NCI-H2107 (cell line): ENCODE results near the gene CNPY1.

Experiments
- DNase-seq: peaks from one replicate; lab custom pipeline; 2025; lab: John Stamatoyannopoulos, UW

CNPY1 gene

DNA sequence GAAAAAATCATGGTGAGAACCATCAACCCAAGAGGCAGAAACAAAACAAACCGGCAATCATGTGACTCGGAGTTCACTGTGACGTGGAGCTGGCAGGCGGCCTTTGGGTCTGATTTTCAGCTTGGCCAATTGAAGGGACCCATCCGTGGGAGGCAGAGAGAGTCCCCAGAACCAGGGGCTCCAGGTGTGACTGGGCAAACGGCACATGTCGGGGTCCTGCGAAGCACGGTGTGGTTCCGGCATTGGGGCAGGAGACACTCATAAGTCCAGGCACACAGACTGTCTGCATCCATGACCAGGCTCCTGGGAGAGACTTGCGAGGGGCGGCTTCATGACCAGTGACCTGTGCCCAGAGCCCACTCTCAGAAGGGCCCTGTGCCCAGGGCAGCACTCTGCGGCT, 12.6 kb upstream of the CNPY1 start:
- no peak for DNase-seq

DNA sequence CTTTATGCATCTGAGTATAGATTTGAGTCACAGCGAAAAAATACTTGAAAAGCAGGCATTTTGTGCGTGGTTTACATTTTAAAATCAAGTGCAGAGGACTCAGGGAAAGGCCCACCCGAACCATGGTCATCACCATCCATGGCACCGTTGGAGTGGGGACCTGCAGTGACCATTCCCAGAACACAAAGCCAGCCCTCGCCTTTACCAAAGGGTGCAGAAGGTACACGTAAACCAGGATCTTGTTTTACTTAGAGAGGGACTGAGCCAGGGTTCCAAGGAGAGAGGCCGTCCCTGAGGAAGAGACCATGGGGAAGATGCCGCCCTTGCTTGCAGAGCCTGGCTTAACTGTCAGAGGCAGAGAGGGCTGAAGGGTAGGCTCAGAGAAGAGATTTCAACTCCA, 12.0 kb upstream of the CNPY1 start:
- DNase-seq: no peak

DNA sequence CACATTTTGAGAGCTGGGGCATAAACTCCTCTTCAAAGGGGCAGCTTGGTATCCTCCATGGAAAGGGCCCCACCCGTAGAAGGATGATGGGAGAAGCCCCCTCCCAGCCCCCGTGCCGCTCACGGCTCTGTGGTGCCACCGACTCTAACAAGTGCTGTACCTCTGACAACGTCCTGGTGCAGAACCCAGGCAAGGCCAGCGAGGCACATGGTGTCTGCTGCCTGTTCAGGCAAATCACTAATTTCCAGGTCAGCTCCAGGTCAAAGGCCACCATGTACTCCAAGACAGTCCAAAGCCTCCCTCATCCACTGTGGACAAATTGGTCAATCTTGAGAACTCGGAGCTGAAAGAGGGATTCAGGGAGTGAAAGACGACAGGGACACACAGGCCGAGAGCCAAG, 11.4 kb upstream of the CNPY1 start:
- no peak for DNase-seq

DNA sequence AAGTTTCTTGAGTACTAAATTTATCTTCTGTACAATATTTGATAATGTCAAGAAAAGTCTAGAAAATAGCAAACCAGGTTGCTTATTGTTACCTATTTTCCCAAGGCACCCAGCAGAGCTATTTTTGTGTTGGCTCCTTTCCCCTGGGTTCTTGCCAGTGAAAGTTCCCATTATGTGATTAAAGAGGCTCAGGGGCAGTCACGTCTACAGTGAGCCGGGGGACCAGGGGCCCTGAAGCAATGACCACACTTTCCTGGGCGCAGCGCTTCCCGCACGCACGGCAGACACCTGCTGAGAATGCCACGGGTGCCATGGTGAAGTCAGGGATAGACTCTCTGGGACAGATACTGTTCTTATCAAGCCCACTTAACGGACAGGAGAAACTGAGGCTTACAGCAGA, 10.4 kb upstream of the CNPY1 start:
- DNase-seq: no peak

DNA sequence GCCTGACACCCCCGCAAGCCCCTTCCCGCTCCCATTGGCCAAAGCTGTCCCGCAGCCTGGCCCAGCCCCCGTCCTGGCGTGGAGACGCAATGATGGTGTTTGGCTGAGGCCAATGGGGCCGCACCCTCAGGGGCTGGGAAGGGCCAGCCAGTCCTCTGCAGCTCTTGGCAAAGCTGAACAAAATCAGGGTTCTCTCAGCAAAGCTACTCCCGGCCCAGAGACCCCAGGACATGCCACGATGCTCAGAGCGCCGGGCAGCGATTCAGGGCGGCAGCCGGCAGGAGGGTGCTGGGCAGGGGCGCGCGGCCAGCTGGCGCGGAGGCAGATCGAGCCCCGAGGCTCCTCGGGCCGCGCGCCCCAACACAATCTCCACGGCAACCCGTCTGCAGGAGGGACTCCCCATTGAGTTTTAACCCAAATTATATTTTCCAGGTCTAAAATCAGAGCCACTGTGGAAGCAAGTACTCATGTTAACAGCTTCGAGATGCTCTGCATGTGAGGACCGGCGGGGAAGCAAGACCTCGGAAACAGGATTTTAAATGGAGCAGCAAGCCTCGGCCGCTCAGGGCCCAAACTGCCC, 8.8 kb upstream of the CNPY1 start:
- no peak for DNase-seq

DNA sequence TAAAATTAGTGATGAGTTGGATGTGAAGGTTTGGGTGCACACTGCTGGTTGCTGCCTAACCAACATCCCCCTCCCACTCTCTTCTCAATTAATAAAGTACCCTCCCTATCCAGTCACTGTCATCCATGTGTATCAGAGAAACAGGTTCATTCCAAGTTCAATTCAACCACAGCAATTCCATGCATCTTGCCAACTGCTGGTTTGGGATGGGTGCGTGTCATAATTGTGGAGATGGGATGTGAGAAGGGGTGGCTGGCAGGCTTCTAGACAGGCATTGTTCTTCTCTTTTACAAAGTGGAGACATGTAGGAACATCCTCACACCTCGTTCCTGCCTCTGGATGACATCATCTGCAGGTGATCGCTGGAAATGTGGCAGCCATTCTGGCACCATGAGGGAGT, 7.5 kb upstream of the CNPY1 start:
- no peak for DNase-seq

DNA sequence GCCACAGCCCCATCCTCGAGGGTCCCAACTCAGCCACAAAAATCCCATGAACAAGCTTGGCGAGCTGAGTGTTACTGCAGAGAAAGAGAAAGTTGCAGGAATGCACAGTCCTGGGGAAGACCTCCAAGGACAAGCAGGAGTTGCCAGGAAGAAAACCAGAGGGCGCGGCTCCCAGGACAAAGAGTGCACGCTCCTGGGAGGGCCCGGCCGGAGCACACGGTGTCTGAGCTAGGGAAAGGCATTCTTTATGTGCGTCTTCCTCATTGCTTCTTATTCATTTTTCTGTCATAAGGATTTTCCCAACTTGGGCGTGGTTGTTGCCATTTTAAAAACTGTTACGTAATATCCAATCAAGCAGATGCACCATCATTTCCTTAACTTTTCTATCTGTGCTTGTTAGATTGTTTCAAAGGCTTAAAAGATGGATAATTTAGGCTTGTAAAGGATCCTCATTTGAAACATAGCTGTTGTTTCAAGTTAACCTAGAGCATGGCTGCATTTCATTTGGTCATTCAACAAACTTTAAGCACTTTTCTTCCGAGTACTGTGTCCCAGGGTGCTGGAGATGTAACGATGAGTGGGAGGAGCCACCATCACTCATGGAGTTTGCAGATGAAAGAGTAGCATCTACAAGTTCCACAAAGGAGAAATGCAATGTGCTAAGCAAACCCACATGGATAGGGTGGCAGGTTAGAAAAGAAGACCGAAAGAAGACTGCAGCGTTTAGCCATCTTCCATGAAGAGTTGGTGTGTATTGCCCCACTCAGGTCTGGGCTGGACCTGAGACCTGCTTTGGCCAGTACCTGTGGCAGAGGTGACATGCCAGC, 5.6 kb upstream of the CNPY1 start:
- DNase-seq: no peak

DNA sequence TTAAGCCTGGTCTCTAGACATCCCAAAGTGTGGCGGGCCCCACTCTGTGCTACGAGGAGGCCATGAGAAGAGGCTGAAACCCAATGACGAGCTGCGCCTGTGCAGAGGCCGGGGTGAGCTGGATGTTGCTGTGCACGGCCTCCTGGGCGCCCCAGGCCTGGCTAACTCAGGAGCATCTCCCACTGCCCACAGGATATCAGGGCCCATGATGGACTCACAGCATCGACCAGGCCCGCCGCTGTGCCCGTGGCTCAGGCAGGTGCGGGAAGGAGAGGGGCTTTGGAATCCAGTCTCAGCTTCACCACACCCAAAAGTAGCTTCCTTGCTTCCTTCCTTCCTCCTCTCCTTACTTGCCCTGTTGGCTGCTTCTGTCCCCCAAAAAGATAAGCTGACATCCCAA, 4.6 kb upstream of the CNPY1 start:
- DNase-seq: no peak

DNA sequence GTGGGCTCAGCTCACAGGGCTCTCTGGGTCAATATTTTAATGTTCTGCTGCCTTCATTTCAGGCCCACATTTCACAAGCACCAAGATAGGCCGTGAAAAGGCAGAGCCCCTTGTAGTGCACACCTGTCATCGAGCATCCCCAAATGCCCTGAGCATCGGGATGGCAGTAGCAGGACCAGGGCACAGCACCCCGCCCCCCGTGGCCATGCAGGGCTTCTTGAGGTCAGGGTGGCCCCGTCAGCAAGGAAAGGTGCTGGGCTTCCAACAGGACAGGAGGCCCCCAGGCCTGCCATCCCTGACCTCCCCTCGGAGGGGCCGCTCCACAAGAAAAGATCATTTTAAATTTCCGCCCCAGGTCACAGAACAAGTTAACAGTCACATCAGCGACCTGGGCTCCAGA, 2.9 kb upstream of the CNPY1 start:
- DNase-seq: no peak

DNA sequence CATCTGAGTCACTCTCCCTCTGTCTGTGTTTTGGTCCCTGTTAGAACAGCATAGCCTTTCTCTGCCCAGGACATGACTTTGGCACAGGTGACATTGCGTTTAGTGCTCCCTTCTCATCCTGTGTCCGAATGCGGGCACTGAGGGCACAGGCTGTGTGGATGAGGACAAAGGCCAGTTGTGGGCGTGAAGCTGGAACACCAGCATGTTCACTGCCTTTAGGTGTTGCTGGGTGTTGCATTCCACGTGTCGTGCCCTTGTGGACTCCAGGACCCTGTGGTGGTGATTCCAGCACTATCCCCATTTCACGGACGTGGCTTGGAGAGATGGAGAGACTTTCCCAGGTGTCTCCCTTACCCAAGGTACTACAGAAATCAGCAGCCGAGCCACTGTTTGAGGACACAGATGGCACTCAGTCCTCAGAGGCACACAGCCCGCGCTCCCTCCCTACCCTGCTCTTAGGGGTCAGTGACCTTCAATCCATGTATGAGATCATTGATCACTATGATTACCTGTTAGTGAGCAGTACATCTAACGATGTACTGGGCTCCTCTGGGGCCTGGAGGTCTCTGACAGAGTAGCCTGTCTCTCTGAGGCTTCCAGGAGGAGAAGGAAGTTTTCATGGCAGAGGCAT, 917 bp upstream of the CNPY1 start:
- DNase-seq: no peak

DNA sequence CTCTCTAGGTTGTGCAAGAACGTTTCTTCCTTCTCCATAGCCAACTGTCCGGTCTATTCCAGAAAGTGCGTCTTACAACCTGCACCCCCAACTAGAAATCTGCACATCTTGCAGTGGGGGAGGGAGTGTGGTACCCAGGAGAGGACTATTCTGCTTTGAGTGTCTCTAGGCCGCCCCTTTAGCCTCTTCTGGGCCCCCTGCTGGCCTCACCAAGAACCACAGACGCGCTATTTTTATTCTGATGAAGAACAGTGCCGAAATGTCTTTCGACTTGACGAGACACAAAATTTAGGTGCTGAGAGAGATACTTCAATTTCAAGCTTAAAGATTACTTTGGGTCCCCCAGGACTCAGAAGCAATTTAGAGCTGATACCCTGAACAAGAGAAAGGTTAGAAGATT, 1.0 kb downstream of the CNPY1 start:
- no peak for DNase-seq

DNA sequence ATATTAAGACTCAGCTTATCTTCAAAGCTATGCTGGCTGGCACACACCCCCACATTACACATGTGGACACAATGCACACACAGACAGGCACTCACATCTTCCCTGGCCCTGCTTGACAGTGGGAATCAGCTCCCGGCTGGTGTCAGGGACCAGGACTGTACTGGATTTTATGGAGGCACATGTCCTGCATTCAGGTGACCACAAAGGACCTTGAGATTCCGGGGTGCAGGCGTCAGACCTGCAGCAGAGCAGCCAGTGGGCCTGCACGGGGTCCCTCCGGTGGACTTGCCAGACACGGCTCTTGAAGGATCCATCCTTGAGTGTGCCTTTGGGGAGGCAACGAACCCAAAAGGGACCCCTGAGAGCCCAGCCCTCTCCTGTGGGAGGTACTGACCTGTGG, 1.9 kb downstream of the CNPY1 start:
- DNase-seq: no peak

DNA sequence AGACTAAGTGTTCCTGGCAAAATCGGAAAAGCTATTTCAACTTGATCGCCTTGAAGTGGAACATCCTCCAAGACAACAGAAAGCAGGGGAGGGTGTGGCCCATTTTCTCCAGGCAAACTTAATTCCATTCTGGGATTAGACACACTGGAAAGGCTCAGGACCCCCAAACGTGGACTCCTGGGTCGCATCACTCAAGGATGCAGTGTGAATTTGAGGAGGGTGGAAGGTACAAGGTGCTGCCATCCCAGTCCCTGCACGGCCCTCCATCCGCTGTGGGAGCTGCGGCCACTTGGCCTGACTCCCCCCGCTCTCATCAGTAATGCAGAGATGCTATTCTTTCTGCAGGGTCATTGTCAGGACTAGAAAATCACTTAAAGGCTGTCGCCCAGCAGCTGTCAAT, 2.4 kb downstream of the CNPY1 start:
- DNase-seq: no peak

DNA sequence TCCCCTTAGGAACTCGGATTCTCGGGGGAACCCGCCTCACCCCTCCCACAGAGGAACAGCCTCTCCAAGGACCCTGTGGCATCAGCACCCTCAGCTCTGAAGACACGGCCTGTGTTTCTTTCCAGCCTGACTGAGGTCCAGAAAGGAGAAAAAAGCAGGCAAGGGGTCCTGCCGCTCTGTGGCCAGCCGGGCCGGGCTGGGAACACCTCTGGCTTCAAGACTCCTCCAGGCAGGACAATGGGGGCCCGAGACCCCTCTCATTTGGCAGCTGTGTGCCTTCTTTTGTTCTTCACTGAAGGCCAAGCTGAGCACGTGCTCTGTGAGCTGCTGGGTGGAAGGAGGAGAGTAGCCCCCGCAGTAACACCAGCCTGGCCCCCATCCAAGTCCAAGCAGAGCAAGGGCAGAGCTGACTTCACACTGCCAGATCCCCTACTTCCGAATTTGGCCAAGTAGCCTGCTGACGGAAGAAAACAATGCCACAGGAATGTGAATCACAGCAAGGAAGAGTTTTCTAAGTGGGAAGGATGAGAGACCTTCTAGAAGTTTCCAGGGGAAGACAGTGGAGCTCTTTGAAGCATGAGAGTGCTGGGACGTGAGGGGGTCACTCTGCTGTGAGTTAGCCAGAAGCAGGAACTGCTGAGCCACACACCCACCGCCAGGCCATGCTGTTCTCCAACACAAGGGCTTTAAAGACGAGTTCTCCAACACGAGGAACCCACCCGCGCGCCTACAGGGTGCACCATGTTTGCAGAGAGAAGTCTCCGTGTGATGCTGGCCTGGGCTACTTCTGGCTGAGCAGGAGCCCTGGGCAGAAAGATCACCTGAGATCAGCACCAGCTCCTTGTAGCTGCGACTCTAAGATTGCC, 3.1 kb downstream of the CNPY1 start:
- no peak for DNase-seq

DNA sequence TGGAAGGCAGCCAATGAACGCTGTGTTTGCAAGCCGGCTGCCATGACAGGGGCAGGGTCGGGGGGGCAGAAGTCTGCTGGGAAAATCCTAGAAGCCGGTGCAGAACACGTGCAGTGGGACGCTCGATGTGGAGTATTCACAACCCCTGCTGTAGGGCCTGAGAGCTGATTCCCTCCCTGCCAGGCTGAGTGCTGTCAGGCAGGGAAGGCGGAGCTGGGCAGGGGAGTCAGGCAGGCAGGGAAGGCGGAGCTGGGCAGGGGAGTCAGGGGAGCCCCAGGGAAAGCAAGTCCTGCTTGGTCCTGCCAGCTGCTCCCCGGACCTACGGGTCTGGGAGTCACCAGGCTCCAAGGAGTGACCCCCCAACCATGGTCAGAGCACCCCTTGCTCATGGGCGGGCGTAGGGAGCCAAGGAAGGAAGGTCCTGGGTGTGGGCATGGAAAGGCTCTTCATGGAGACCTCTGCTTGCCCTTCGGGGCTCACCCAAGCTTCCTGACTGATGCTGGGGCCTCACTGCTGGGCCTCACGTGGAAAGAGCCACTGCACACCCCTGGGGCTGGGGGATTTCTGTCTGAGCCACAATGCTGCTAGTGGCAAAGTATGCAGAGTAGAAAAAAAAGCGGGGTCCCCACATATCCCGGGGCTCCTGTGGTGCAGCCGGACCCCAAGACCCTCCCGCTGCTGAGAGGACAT, 4.2 kb downstream of the CNPY1 start:
- no peak for DNase-seq

DNA sequence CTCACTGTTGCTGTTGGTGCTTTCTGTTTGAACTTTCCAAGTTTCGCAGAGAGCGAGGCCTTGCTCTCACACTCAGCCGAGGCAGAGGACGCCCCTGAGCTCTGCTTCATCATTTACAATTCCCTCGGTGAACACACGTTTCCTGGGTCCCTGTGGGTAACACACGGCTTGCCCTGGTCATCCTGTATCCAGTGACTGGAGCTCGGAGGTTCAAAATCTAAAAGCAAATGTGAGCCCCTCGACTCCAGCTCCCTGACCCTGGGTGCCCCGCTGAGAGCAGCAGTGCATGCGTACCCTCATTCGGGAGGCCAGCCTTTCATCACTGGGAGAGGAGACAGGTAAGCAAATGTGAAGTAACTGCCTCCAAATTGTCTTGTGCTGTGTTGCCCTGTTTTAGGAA, 5.8 kb downstream of the CNPY1 start:
- DNase-seq: no peak

DNA sequence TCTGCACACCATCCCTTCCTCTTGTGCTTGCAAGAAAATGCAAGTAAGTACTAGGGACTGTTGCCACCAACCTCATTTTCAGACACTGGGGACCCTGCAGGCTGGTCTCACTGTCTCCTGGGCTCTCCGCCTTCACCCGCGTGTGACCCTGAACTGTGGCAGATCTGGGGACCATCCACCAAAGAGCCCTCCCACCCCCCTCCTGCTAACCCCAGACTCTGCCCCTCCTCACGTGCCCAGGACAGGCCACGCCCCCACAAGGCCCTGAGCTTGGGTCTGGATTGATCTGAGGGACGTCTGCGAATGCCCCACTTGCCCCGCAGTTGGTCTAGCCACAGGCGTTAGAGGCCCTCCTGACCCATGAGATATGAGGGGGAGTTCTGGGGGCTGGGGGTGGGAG, 8.1 kb downstream of the CNPY1 start:
- DNase-seq: no peak

DNA sequence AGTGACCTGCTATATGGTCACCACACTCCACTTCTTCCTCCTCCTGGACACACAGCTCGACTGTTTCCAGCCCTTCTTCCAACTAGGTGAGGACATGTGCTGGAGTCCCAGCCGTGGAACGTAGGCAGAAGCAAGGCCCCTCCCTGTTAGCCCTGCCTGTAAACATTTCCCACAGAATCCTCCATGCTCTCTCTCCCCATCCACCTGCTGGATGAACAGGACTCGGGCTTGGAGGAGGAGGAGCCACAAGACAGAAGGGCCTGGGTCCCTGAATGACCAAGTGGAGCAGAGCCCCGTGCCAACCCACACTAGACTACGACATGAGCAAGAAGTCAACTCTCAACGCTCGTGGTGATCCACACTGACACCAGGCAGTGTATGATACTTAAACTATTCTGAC, 9.9 kb downstream of the CNPY1 start:
- no peak for DNase-seq

DNA sequence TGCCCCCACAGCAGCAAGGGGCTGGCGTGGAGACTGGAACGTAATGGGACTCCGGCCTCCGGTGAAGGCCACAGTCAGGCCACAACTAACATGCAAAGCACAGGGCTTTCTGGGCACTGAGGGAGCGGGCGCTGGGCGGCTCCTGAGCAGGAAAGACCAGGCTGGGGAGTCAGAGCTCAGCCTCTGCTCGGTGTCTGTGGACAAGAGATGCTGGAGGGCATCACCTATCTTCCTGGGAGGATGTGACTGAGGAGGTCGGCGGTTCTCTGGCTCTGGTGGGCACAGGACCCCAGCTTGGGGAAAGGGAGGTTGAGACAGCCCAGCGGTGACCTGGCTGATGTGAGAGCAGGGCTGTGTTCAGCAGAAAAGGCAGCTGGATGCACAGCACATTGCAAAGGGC, 11.7 kb downstream of the CNPY1 start:
- DNase-seq: no peak

DNA sequence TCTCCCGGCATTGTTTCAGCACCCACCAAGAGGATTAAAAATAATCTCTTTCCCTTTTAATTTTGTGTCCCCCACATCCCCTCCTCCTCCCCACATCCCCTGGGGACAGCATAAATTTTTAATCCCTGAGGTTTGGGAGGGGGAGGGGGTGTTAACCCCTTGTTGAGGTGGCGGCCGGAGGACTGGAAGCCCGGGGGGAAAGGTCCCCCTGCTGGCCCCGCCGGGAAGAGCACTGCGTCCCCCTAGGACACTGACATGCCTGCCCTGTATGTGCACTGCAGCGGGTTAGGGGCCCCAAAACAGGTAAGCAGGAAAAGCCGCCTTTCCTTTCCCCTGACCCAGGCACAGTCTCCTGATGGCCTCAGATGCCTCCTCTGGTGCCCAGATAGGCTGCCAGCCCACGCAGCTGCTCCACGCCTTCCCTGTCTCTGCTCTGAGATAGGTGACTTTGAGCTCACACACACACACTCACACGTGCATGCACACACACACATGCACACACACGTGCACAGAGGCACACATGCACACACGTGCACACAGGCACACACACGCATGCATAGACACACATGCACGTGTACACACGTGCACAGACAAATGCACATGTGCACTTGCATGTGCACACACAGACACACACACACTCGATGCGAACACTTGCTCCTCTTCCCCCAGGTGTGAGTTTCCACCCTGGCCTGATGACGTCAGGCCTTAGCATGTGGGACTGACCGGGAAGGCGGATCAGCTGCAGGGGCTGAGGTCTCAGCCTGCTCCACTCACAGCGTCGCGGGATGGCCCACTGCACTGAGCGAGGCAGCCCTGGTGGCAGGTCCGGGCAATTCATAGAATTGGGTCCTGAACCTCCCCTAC, 12.3 kb downstream of the CNPY1 start:
- DNase-seq: no peak
